Panc1 (cell line): ENCODE measurements around the gene HLA-B.

Experiments
- TCF7L2 ChIP-seq: IDR thresholded peaks from 2 replicates; pipeline ENCODE4 v1.6.1; 2011; ENCODE audit warnings: mild to moderate bottlenecking, low read depth, low read length, inconsistent platforms
- TF ChIP-seq, protein P1 (sequence below): fragments of 450-650 bp; IDR thresholded peaks from 2 replicates; pipeline ENCODE4 v1.5.1; 2017; ENCODE audit warnings: mild to moderate bottlenecking

DNA sequence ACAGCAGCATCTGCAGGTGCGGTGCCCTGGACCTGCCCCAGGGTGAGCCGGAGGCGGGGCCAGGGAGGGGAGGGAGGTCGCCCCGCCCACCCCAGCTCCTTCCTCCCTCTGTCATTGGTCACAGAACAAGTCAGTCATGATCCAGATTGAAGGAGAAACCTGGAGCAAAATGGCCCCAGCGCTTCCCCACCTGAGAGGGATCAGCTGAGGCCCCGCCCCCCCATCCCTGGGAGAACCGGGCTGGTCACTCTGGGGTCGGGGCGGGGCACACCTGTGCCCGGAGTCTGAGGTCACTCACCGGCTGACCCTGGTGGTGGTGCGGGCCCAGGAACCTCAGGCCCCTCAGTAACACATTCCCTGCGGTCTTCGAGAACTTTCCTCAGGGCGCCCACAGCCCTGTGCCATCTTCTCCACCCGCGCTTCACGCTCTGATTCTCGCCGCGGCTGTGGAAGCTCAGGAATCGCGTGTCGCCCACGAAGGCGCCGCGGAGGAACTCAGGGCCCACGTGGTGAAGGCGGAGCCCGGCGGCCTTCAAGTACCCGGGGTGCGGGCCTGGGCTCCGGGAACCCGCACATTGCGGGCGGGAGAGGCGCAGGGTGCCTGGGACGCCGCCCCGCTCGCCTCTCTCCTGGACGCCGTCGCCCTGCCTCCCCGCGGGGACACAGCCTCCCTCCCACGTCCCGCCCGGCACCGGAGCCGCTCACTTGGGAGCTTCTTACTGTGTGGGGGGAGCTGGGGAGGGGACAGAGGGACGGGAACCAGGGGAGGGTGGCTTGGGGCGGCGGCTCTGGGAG lies 48.7 kb downstream of the HLA-B start:
- no peak for TF ChIP-seq TCF7L2
- TF ChIP-seq, protein P1, sequence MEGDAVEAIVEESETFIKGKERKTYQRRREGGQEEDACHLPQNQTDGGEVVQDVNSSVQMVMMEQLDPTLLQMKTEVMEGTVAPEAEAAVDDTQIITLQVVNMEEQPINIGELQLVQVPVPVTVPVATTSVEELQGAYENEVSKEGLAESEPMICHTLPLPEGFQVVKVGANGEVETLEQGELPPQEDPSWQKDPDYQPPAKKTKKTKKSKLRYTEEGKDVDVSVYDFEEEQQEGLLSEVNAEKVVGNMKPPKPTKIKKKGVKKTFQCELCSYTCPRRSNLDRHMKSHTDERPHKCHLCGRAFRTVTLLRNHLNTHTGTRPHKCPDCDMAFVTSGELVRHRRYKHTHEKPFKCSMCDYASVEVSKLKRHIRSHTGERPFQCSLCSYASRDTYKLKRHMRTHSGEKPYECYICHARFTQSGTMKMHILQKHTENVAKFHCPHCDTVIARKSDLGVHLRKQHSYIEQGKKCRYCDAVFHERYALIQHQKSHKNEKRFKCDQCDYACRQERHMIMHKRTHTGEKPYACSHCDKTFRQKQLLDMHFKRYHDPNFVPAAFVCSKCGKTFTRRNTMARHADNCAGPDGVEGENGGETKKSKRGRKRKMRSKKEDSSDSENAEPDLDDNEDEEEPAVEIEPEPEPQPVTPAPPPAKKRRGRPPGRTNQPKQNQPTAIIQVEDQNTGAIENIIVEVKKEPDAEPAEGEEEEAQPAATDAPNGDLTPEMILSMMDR: no peak
